ENCODE results near the gene ARHGAP22.
A peak's percentile ranks its signal among the peaks of the same experiment; 100 is the strongest.

ARHGAP22 gene

GRCh38 chr10:48484911-48485310 lies 120.0 kb downstream of the ARHGAP22 start:
- TF ChIP-seq CTCF (IDR thresholded peaks at IDR 0.05; ENCODE audit: low read depth, low read length), result no peak
- no peak for DNase-seq (ENCODE audit: low read depth in 2 of 2)
- H3K4me3 ChIP-seq (replicated peaks in 1 of 2; ENCODE audit: low read depth in 2 of 2, low read length in 2 of 2), result no peak overlapping the region

GRCh38 chr10:48482207-48482606 lies 122.7 kb downstream of the ARHGAP22 start:
- H3K4me3 ChIP-seq (replicated peaks in 1 of 2; ENCODE audit: low read depth in 2 of 2, low read length in 2 of 2), result no peak overlapping the region
- no peak for DNase-seq (ENCODE audit: low read depth in 2 of 2)
- TF ChIP-seq CTCF (IDR thresholded peaks at IDR 0.05; ENCODE audit: low read depth, low read length), result no peak

- no peak overlapping the region for H3K4me3 ChIP-seq (replicated peaks in 1 of 2; ENCODE audit: low read depth in 2 of 2, low read length in 2 of 2)
- no peak for DNase-seq (ENCODE audit: low read depth in 2 of 2)
- no peak for TF ChIP-seq CTCF (IDR thresholded peaks at IDR 0.05; ENCODE audit: low read depth, low read length)
These were observed 123.5 kb downstream of the ARHGAP22 start for GRCh38 chr10:48481385-48481784.

GRCh38 chr10:48480397-48481374 lies 124.2 kb downstream of the ARHGAP22 start:
- H3K4me3 ChIP-seq (replicated peaks in 1 of 2; ENCODE audit: low read depth in 2 of 2, low read length in 2 of 2), result no peak overlapping the region
- TF ChIP-seq CTCF (IDR thresholded peaks at IDR 0.05; ENCODE audit: low read depth, low read length), result no peak
- DNase-seq (ENCODE audit: low read depth in 2 of 2), result peak in 1 of 2 donors; percentile 29

GRCh38 chr10:48478980-48479811 lies 125.7 kb downstream of the ARHGAP22 start:
- TF ChIP-seq CTCF (IDR thresholded peaks at IDR 0.05; ENCODE audit: low read depth, low read length), result no peak

GRCh38 chr10:48478469-48478868 lies 126.4 kb downstream of the ARHGAP22 start:
- no peak for TF ChIP-seq CTCF (IDR thresholded peaks at IDR 0.05; ENCODE audit: low read depth, low read length)
- no peak for DNase-seq (ENCODE audit: low read depth in 2 of 2)
- H3K4me3 ChIP-seq (replicated peaks in 1 of 2; ENCODE audit: low read depth in 2 of 2, low read length in 2 of 2), result no peak overlapping the region

More at GRCh38 chr10:48478980-48479811, 125.7 kb downstream of the ARHGAP22 start:
- H3K4me3 ChIP-seq (replicated peaks in 1 of 2; ENCODE audit: low read depth in 2 of 2, low read length in 2 of 2), result no peak overlapping the region
- DNase-seq (ENCODE audit: low read depth in 2 of 2), result no peak
